OCI-LY3 (cell line): ENCODE measurements around the gene DDA1.

ENCODE experiments used
- H2AFZ ChIP-seq: fragments of 200-600, 300-600 bp; shearing (Covaris generic); 2 replicates; pipeline ENCODE4 v1.6.0; 2014; ENCODE audit warnings: antibody characterized with exemption, low read depth, low read length
- H3K27ac ChIP-seq: fragments of 200-600, 300-600 bp; sonication (generic); 2 replicates; pipeline ENCODE4 v1.5.1; 2014; ENCODE audit warnings: mild to moderate bottlenecking, low read length, moderate library complexity, mixed read lengths
- H3K27me3 ChIP-seq: fragments of 200-600, 300-600 bp; sonication (generic); 2 replicates; pipeline ENCODE4 v1.6.1; 2014; ENCODE audit warnings: low read depth, low read length, mixed read lengths
- H3K36me3 ChIP-seq: fragments of 200-600, 300-600 bp; sonication (generic); replicated peaks from 2 replicates; pipeline ENCODE3; 2014; ENCODE audit warnings: low read depth, low read length, mixed read lengths
- H3K4me1 ChIP-seq: fragments of 300-600, 200-600 bp; sonication (generic); 2 replicates; pipeline ENCODE4 v1.6.1; 2014; ENCODE audit warnings: low read length, mixed read lengths
- H3K4me2 ChIP-seq: fragments of 200-600, 300-600 bp; sonication (generic); 2 replicates; pipeline ENCODE4 v1.6.1; 2014; ENCODE audit warnings: low read length, mixed read lengths
- H3K4me3 ChIP-seq: fragments of 300-600, 200-600 bp; sonication (generic); 2 replicates; pipeline ENCODE4 v1.5.1; 2014; ENCODE audit warnings: antibody characterized with exemption, mild to moderate bottlenecking, low read length, moderate library complexity
- H3K79me2 ChIP-seq: fragments of 300-600, 200-600 bp; shearing (Covaris generic); 2 replicates; pipeline ENCODE4 v1.6.1; 2014; ENCODE audit warnings: mild to moderate bottlenecking, low read length, mixed read lengths
- H3K9ac ChIP-seq: fragments of 300-600, 200-600 bp; shearing (Covaris generic); 2 replicates; pipeline ENCODE4 v1.6.0; 2014; ENCODE audit warnings: mild to moderate bottlenecking, low read length, moderate library complexity
- H3K9me3 ChIP-seq: fragments of 200-600, 300-600 bp; shearing (Covaris generic); 2 replicates; pipeline ENCODE4 v1.6.1; 2014; ENCODE audit warnings: low read length, mixed read lengths; ENCODE audit not compliant: insufficient read depth
- H4K20me1 ChIP-seq: fragments of 200-600, 300-600 bp; sonication (generic); 2 replicates; pipeline ENCODE4 v1.6.1; 2016; ENCODE audit warnings: low read length, mixed read lengths; ENCODE audit not compliant: insufficient read depth
- EZH2phosphoT487 ChIP-seq: fragments of 200-600 bp; shearing (Covaris generic); IDR thresholded peaks from 2 replicates; pipeline ENCODE4 v1.6.1; 2018; ENCODE audit warnings: antibody characterized with exemption, mixed run types, low read depth
- TF ChIP-seq, protein P1 (sequence below): fragments of 200-600, 300-600 bp; sonication (generic); IDR thresholded peaks from 2 replicates; pipeline ENCODE4 v1.5.1; 2014; ENCODE audit warnings: antibody characterized with exemption, low read length, low read depth

Gene DDA1

DNA sequence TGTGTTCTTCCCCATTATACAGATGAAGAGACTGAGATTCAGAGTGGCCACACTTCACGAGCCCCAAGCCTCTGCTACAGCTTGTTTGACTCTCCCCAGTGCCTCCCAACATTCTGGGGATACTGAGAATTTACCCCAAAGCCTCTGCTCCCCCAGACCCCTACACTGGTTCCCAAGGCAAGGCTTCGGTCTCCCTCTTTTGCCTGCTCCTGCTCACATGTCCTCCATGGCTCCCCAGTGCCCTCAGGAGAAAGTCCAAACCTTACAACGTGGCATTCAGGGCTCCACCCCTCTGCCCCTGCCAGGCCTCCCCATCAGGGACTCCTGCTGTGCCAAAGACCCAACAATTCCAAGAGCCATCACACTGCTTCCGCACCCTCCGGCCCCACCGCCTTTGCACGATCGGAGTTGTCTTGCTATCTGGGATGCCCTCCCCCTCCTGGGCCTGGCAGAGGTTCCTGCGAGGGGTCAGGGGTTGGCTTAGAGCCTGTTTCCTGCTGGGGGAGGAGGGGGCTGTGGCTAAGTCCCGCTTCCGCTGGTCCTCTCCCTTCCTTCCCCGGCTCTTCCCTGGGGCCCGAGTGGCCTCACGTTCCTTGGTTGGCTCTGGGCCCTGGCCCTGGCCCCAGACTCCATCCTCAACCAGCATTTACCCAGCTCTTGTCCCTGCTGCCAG, 43.4 kb downstream of the DDA1 start:
- no peaks in the 10 kb centered on the region for H3K9me3 ChIP-seq
- H3K4me3 ChIP-seq = no peak overlapping the region
- TF ChIP-seq EZH2phosphoT487 = no peak
- TF ChIP-seq, protein P1, sequence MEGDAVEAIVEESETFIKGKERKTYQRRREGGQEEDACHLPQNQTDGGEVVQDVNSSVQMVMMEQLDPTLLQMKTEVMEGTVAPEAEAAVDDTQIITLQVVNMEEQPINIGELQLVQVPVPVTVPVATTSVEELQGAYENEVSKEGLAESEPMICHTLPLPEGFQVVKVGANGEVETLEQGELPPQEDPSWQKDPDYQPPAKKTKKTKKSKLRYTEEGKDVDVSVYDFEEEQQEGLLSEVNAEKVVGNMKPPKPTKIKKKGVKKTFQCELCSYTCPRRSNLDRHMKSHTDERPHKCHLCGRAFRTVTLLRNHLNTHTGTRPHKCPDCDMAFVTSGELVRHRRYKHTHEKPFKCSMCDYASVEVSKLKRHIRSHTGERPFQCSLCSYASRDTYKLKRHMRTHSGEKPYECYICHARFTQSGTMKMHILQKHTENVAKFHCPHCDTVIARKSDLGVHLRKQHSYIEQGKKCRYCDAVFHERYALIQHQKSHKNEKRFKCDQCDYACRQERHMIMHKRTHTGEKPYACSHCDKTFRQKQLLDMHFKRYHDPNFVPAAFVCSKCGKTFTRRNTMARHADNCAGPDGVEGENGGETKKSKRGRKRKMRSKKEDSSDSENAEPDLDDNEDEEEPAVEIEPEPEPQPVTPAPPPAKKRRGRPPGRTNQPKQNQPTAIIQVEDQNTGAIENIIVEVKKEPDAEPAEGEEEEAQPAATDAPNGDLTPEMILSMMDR = no peak
- no peak overlapping the region for H2AFZ ChIP-seq
- H3K9ac ChIP-seq = no peak overlapping the region
- no peak overlapping the region for H3K4me2 ChIP-seq
- H3K27me3 ChIP-seq = peaks cover 8% of the 10 kb centered on the region; the same call in 1 of the 2 replicates
- no peaks in the 10 kb centered on the region for H4K20me1 ChIP-seq
- H3K79me2 ChIP-seq = no peaks in the 10 kb centered on the region
- no peak overlapping the region for H3K27ac ChIP-seq
- no peaks in the 10 kb centered on the region for H3K36me3 ChIP-seq
- H3K4me1 ChIP-seq = no peaks in the 10 kb centered on the region

DNA sequence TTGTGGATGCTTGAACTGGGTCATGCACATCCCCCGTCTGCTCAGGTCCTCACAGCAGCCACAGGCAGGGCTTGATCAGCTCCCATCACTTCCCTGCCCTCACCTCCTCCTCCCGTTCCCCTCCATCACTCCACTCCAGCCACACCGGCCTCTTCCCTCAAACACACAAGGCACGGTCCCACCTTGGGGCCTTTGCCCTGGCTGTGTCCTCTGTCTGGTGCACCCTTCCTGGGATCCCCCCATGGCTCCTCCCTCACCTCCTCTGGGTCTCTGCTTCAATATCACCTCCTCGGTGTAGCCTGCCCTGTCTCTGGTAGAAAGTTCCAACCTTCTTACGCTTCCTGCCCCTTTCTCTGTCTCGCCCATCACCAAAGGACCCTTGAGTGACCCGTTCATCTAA, 44.0 kb downstream of the DDA1 start:
- Histone ChIP-seq H3K27ac (no peak overlapping the region), H3K79me2 (no peaks in the 10 kb centered on the region), H2AFZ (no peak overlapping the region), H3K9me3 (no peaks in the 10 kb centered on the region), H3K4me2 (no peak overlapping the region), H3K27me3 (peaks cover 8% of the 10 kb centered on the region; the same call in 1 of the 2 replicates), H3K4me1 (no peaks in the 10 kb centered on the region), H4K20me1 (no peaks in the 10 kb centered on the region), H3K9ac (no peak overlapping the region), H3K36me3 (no peaks in the 10 kb centered on the region), H3K4me3 (no peak overlapping the region)
- TF ChIP-seq, protein P1 = no peak
- TF ChIP-seq EZH2phosphoT487 = no peak

DNA sequence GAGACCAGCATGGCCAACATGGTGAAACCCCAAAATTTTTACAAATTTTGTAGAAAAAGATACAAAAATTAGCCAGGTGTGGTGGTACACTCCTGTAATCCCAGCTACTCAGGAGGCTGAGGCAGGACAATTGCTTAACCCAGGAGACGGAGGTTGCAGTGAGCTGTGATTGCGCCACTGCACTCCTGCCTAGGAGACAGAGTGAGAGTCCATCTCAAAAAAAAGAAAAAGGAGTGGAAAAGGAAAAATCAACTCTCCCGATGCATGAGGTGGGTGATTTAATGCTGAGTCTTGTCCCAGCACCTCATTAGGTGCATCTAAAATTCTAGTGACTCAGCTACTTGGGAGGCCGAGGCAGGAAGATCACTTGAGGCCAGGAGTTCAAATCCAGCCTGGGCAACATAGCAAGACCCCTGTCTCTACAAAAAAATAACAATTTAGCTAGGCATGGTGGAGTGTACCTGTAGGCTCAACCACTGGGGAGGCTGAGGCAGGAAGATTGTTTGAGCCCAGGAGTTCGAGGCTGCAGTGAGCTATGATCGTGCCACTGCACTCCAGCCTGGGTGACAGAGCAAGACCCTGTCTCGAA, 47.8 kb downstream of the DDA1 start:
- H3K4me1 ChIP-seq = no peaks in the 10 kb centered on the region
- no peak overlapping the region for H2AFZ ChIP-seq
- no peak overlapping the region for H3K4me2 ChIP-seq
- H3K27me3 ChIP-seq = peaks cover 2% of the 10 kb centered on the region; the same call in 1 of the 2 replicates
- no peak overlapping the region for H3K4me3 ChIP-seq
- no peaks in the 10 kb centered on the region for H3K79me2 ChIP-seq
- no peak overlapping the region for H3K9ac ChIP-seq
- no peak overlapping the region for H3K27ac ChIP-seq
- H3K36me3 ChIP-seq = no peaks in the 10 kb centered on the region
- no peaks in the 10 kb centered on the region for H4K20me1 ChIP-seq
- TF ChIP-seq EZH2phosphoT487 = no peak
- TF ChIP-seq, protein P1 = no peak
- no peaks in the 10 kb centered on the region for H3K9me3 ChIP-seq

DNA sequence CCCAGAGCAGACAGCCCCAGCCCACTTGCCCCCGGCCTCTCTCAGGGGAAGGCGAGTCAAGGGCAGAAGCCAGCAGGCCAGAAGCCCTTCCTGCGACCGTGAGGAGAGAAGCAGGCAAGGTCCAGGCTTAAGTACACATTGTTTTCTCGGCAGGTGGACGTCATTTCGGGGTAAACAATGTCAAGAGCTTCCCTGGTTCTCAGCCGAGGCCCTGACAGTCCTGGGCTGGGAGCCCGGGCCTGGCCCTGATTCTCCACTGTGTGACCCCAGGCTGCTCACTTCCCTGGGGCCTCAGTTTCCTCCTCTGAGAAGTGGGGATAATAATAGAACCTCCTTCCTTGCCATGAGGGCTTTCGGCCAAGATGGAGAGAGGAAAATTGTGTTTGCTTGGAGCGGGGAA, 48.4 kb downstream of the DDA1 start:
- Histone ChIP-seq H2AFZ (no peak overlapping the region), H3K4me3 (no peak overlapping the region), H3K27me3 (peaks cover 3% of the 10 kb centered on the region; the same call in 1 of the 2 replicates), H4K20me1 (no peaks in the 10 kb centered on the region), H3K36me3 (no peaks in the 10 kb centered on the region), H3K79me2 (no peaks in the 10 kb centered on the region), H3K4me1 (no peaks in the 10 kb centered on the region), H3K9me3 (no peaks in the 10 kb centered on the region), H3K4me2 (no peak overlapping the region), H3K27ac (no peak overlapping the region), H3K9ac (no peak overlapping the region)
- TF ChIP-seq, protein P1 = no peak
